OCI-LY1 (cell line): ENCODE measurements around the gene MEG3.

Source experiments
- H2AFZ ChIP-seq: fragments of 200-600 bp; sonication (generic), shearing (Covaris generic); 2 replicates; pipeline ENCODE4 v1.6.0; 2014; ENCODE audit warnings: antibody characterized with exemption, mild to moderate bottlenecking, low read length
- H3F3A ChIP-seq: fragments of 200-600 bp; sonication (generic), shearing (Covaris generic); 2 replicates; pipeline ENCODE4 v1.6.0; 2014; ENCODE audit warnings: mild to moderate bottlenecking, antibody characterized with exemption, low read length, moderate library complexity; ENCODE audit not compliant: insufficient read depth
- H3K27ac ChIP-seq: fragments of 200-600 bp; sonication (generic); 2 replicates; pipeline ENCODE4 v1.5.1; 2014; ENCODE audit warnings: low read length, mixed run types, mild to moderate bottlenecking, low read depth; ENCODE audit not compliant: poor library complexity, severe bottlenecking
- H3K27me3 ChIP-seq: fragments of 200-600 bp; sonication (generic); 2 replicates; pipeline ENCODE4 v1.6.0; 2014; ENCODE audit warnings: antibody characterized with exemption, mild to moderate bottlenecking, low read length, moderate library complexity; ENCODE audit not compliant: insufficient read depth
- H3K36me3 ChIP-seq: fragments of 200-600 bp; sonication (generic); 2 replicates; pipeline ENCODE4 v1.6.1; 2014; ENCODE audit warnings: mild to moderate bottlenecking, antibody characterized with exemption, low read length, moderate library complexity, mixed read lengths; ENCODE audit not compliant: insufficient read depth
- H3K4me1 ChIP-seq: fragments of 200-600 bp; sonication (generic); 2 replicates; pipeline ENCODE4 v1.5.1; 2014; ENCODE audit warnings: mild to moderate bottlenecking, low read length, moderate library complexity; ENCODE audit not compliant: insufficient read depth, severe bottlenecking
- H3K4me2 ChIP-seq: fragments of 200-600 bp; sonication (generic), shearing (Covaris generic); 2 replicates; pipeline ENCODE4 v1.6.1; 2014; ENCODE audit warnings: low read length
- H3K4me3 ChIP-seq: fragments of 200-600 bp; sonication (generic); 2 replicates; pipeline ENCODE4 v1.5.1; 2014; ENCODE audit warnings: low read length, low read depth, mild to moderate bottlenecking, mixed read lengths; ENCODE audit not compliant: poor library complexity, severe bottlenecking
- H3K79me2 ChIP-seq: fragments of 200-600 bp; shearing (Covaris generic); 2 replicates; pipeline ENCODE4 v1.6.1; 2016; ENCODE audit warnings: mixed run types, low read length, mixed read lengths; ENCODE audit not compliant: insufficient read depth
- H3K9ac ChIP-seq: fragments of 200-600 bp; sonication (generic), shearing (Covaris generic); 2 replicates; pipeline ENCODE4 v1.6.1; 2014; ENCODE audit warnings: mild to moderate bottlenecking, low read length, mixed read lengths
- H3K9me2 ChIP-seq: fragments of 200-600 bp; sonication (generic), shearing (Covaris generic); 2 replicates; pipeline ENCODE4 v1.6.1; 2014; ENCODE audit warnings: low read depth, mild to moderate bottlenecking, low read length, mixed read lengths
- H3K9me3 ChIP-seq: fragments of 200-600 bp; shearing (Covaris generic); 2 replicates; pipeline ENCODE4 v1.6.1; 2014; ENCODE audit warnings: low read length, mixed read lengths
- H4K20me1 ChIP-seq: fragments of 200-600 bp; sonication (generic), shearing (Covaris generic); 2 replicates; pipeline ENCODE4 v1.6.0; 2016; ENCODE audit warnings: mild to moderate bottlenecking, low read length; ENCODE audit not compliant: insufficient read depth
- CTCF ChIP-seq: fragments of 200-600 bp; sonication (generic), shearing (Covaris generic); IDR thresholded peaks from 2 replicates; pipeline ENCODE4 v1.5.1; 2017; ENCODE audit warnings: mild to moderate bottlenecking, antibody characterized with exemption, low read length, moderate library complexity, mixed read lengths
- EZH2 ChIP-seq: fragments of 200-600 bp; sonication (generic), shearing (Covaris generic); IDR thresholded peaks from 2 replicates; pipeline ENCODE4 v1.8.0; 2017; ENCODE audit warnings: borderline replicate concordance, mixed run types, mild to moderate bottlenecking, antibody characterized with exemption, low read length, moderate library complexity, mixed read lengths

Gene MEG3

DNA sequence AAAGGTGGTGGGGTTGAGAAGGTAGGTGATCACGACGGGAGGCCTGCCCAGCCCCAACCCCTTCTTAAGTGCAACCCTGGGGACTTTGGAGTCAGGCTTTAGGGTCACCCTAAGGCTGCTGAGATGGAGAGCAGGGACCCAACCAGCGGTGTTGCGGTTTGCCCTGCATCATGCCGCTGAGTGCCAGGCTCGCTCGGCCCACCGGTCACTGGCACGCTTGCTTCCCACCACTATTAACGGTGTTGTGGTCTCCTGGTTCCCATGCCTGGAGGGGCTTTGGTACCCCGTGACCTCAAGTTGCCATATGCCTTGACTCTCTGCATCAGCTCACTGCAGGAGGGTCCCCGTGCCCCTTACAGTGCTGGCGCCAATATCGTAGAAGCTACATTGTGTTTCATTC is 18.4 kb upstream of the MEG3 start:
- no peak overlapping the region for H3K27ac ChIP-seq
- H3K79me2 ChIP-seq = no peaks in the 10 kb centered on the region
- no peaks in the 10 kb centered on the region for H3K4me1 ChIP-seq
- H3K9me2 ChIP-seq = no peaks in the 10 kb centered on the region
- peaks cover 4% of the 10 kb centered on the region; the same call in 1 of the 2 replicates for H3K9me3 ChIP-seq
- no peaks in the 10 kb centered on the region; the same call in 1 of the 2 replicates for H3K27me3 ChIP-seq
- no peak overlapping the region for H3K4me2 ChIP-seq
- TF ChIP-seq EZH2 = no peak
- no peak for TF ChIP-seq CTCF
- no peaks in the 10 kb centered on the region for H3F3A ChIP-seq
- no peak overlapping the region for H3K4me3 ChIP-seq
- H2AFZ ChIP-seq = no peak overlapping the region
- H3K36me3 ChIP-seq = no peaks in the 10 kb centered on the region; the same call in 1 of the 2 replicates
- H3K9ac ChIP-seq = no peak overlapping the region
- H4K20me1 ChIP-seq = no peaks in the 10 kb centered on the region

- no peaks in the 10 kb centered on the region for H3K9me2 ChIP-seq
- H3K4me1 ChIP-seq = no peaks in the 10 kb centered on the region
- H3K9ac ChIP-seq = no peak overlapping the region
- H3K4me3 ChIP-seq = no peak overlapping the region
- H3K36me3 ChIP-seq = no peaks in the 10 kb centered on the region; the same call in 1 of the 2 replicates
- no peak overlapping the region for H3K4me2 ChIP-seq
- H3K9me3 ChIP-seq = peaks cover 4% of the 10 kb centered on the region; the same call in 1 of the 2 replicates
- H4K20me1 ChIP-seq = no peaks in the 10 kb centered on the region
- H3K27me3 ChIP-seq = no peaks in the 10 kb centered on the region; the same call in 1 of the 2 replicates
- no peak overlapping the region for H2AFZ ChIP-seq
- H3K27ac ChIP-seq = no peak overlapping the region
- H3F3A ChIP-seq = no peaks in the 10 kb centered on the region
- no peaks in the 10 kb centered on the region for H3K79me2 ChIP-seq
- no peak for TF ChIP-seq CTCF
- no peak for TF ChIP-seq EZH2
Measured at GRCh38 chr14:100807979-100808734, 17.8 kb upstream of the MEG3 start.

GRCh38 chr14:100810435-100810834 is 15.5 kb upstream of the MEG3 start:
- Histone ChIP-seq H2AFZ (no peak overlapping the region), H4K20me1 (no peaks in the 10 kb centered on the region), H3K79me2 (no peaks in the 10 kb centered on the region), H3K4me2 (no peak overlapping the region), H3K36me3 (no peaks in the 10 kb centered on the region; the same call in 1 of the 2 replicates), H3K4me3 (no peak overlapping the region), H3K27me3 (no peaks in the 10 kb centered on the region; the same call in 1 of the 2 replicates), H3K9ac (no peak overlapping the region), H3K9me2 (no peaks in the 10 kb centered on the region), H3K4me1 (no peaks in the 10 kb centered on the region), H3K27ac (no peak overlapping the region), H3F3A (no peaks in the 10 kb centered on the region), H3K9me3 (peaks cover 4% of the 10 kb centered on the region; the same call in 1 of the 2 replicates)
- no peak for TF ChIP-seq EZH2
- no peak for TF ChIP-seq CTCF
